NT2/D1 (cell line): Measurements from ENCODE around the gene NXPH4.

ENCODE experiments used
- DNase-seq: peaks from one replicate; pipeline ENCODE4 v3.0.0-alpha.2; 2011; ENCODE audit warnings: low read depth, low spot score
- H3K27me3 ChIP-seq: 2 replicates; pipeline ENCODE4 v1.6.0; 2011; ENCODE audit warnings: mild to moderate bottlenecking; ENCODE audit not compliant: insufficient read length, insufficient read depth
- H3K36me3 ChIP-seq: 2 replicates; pipeline ENCODE4 v1.6.1; 2011; ENCODE audit warnings: mild to moderate bottlenecking, low read length, mixed read lengths; ENCODE audit not compliant: insufficient read depth, insufficient read length
- H3K4me1 ChIP-seq: 2 replicates; pipeline ENCODE4 v1.5.1; 2011; ENCODE audit not compliant: insufficient read depth, insufficient read length
- H3K4me3 ChIP-seq: 2 replicates; pipeline ENCODE4 v1.5.1; 2011; ENCODE audit warnings: low read depth; ENCODE audit not compliant: insufficient read length
- H3K9ac ChIP-seq: 2 replicates; pipeline ENCODE4 v1.6.0; 2011; ENCODE audit warnings: low read depth; ENCODE audit not compliant: insufficient read length
- H3K9me3 ChIP-seq: 2 replicates; pipeline ENCODE4 v1.5.1; 2011; ENCODE audit warnings: mild to moderate bottlenecking, low read length; ENCODE audit not compliant: insufficient read depth
- SUZ12 ChIP-seq: IDR thresholded peaks from 2 replicates; pipeline ENCODE4 v1.6.1; 2011; ENCODE audit not compliant: insufficient read length, insufficient read depth; ENCODE audit errors: extremely low read depth
- YY1 ChIP-seq: IDR thresholded peaks from 2 replicates; pipeline ENCODE4 v1.6.1; 2011; ENCODE audit not compliant: insufficient read length, insufficient read depth
- ZNF274 ChIP-seq: IDR thresholded peaks from 2 replicates; pipeline ENCODE4 v1.6.1; 2011; ENCODE audit warnings: mild to moderate bottlenecking, low read depth, low read length

Gene NXPH4

GRCh38 chr12:57261428-57261865 lies 44.9 kb downstream of the NXPH4 start:
- Histone ChIP-seq H3K36me3 (peaks cover 27% of the 10 kb centered on the region), H3K9me3 (no peaks in the 10 kb centered on the region), H3K27me3 (no peaks in the 10 kb centered on the region), H3K9ac (no peak overlapping the region), H3K4me3 (no peak overlapping the region), H3K4me1 (no peaks in the 10 kb centered on the region)
- DNase-seq = no peak
- no peak for TF ChIP-seq YY1
- TF ChIP-seq ZNF274 = no peak
- TF ChIP-seq SUZ12 = no peak

GRCh38 chr12:57262126-57262822 lies 45.7 kb downstream of the NXPH4 start:
- Histone ChIP-seq H3K4me1 (no peaks in the 10 kb centered on the region), H3K9me3 (no peaks in the 10 kb centered on the region), H3K9ac (no peak overlapping the region), H3K27me3 (no peaks in the 10 kb centered on the region), H3K36me3 (peaks cover 27% of the 10 kb centered on the region), H3K4me3 (no peak overlapping the region)
- TF ChIP-seq YY1 (no peak), ZNF274 (no peak), SUZ12 (no peak)
- no peak for DNase-seq

GRCh38 chr12:57263096-57263495 lies 46.5 kb downstream of the NXPH4 start:
- no peaks in the 10 kb centered on the region for H3K9me3 ChIP-seq
- no peaks in the 10 kb centered on the region for H3K27me3 ChIP-seq
- H3K36me3 ChIP-seq = peaks cover 24% of the 10 kb centered on the region
- H3K4me1 ChIP-seq = peaks cover under 1% of the 10 kb centered on the region
- no peak for TF ChIP-seq ZNF274
- TF ChIP-seq YY1 = no peak
- no peak for TF ChIP-seq SUZ12
- H3K9ac ChIP-seq = no peak overlapping the region
- no peak overlapping the region for H3K4me3 ChIP-seq
- DNase-seq = no peak

GRCh38 chr12:57266681-57267080 lies 50.1 kb downstream of the NXPH4 start:
- DNase-seq = no peak
- no peaks in the 10 kb centered on the region for H3K27me3 ChIP-seq
- peaks cover 27% of the 10 kb centered on the region for H3K36me3 ChIP-seq
- no peaks in the 10 kb centered on the region for H3K9me3 ChIP-seq
- TF ChIP-seq ZNF274 = no peak
- TF ChIP-seq SUZ12 = no peak
- TF ChIP-seq YY1 = no peak
- peaks cover 4% of the 10 kb centered on the region for H3K4me1 ChIP-seq
- no peak overlapping the region for H3K9ac ChIP-seq
- H3K4me3 ChIP-seq = no peak overlapping the region

GRCh38 chr12:57268264-57268663 lies 51.7 kb downstream of the NXPH4 start:
- no peaks in the 10 kb centered on the region for H3K9me3 ChIP-seq
- no peaks in the 10 kb centered on the region for H3K27me3 ChIP-seq
- no peak for DNase-seq
- H3K4me3 ChIP-seq = no peak overlapping the region
- H3K4me1 ChIP-seq = peaks cover 4% of the 10 kb centered on the region
- no peak overlapping the region for H3K9ac ChIP-seq
- TF ChIP-seq ZNF274 (no peak), SUZ12 (no peak), YY1 (no peak)
- peaks cover 27% of the 10 kb centered on the region for H3K36me3 ChIP-seq

GRCh38 chr12:57270966-57271470 lies 54.4 kb downstream of the NXPH4 start:
- TF ChIP-seq ZNF274 = no peak
- no peak for TF ChIP-seq SUZ12
- no peak for TF ChIP-seq YY1
- H3K4me3 ChIP-seq = no peak overlapping the region
- H3K9me3 ChIP-seq = no peaks in the 10 kb centered on the region
- H3K9ac ChIP-seq = no peak overlapping the region
- no peaks in the 10 kb centered on the region for H3K27me3 ChIP-seq
- peaks cover 27% of the 10 kb centered on the region for H3K36me3 ChIP-seq
- peaks cover 4% of the 10 kb centered on the region for H3K4me1 ChIP-seq
- DNase-seq = no peak

- peaks cover 4% of the 10 kb centered on the region for H3K4me1 ChIP-seq
- H3K36me3 ChIP-seq = peaks cover 24% of the 10 kb centered on the region
- no peak overlapping the region for H3K9ac ChIP-seq
These were observed 56.0 kb downstream of the NXPH4 start for GRCh38 chr12:57272337-57273151.

More at GRCh38 chr12:57272337-57273151, 56.0 kb downstream of the NXPH4 start:
- Histone ChIP-seq H3K9me3 (no peaks in the 10 kb centered on the region), H3K27me3 (no peaks in the 10 kb centered on the region), H3K4me3 (no peak overlapping the region)
- TF ChIP-seq ZNF274 (no peak), SUZ12 (no peak), YY1 (no peak)
- no peak for DNase-seq
